Psoas muscle (tissue), 8 donors: ENCODE data around the gene SF3B6. TPM values are rescaled to one million over a fixed set of nuclear protein-coding genes. Genes with fewer than 3 reads are reported as not detected.

Experiments
- ATAC-seq, 4 donors: fragments of 200-7000 bp; cut with Tn5 transposase; one replicate each; pipeline ENCODE4 v1.9.1; 2020; ENCODE audit warnings: moderate library complexity in 3 of 4, mild to moderate bottlenecking in 2 of 4
- DNase-seq, 2 donors: peaks; one replicate each; pipeline ENCODE4 v3.0.0-alpha.2; 2020
- H3K27ac ChIP-seq: fragments of 200-600 bp; one replicate; pipeline ENCODE4 v1.8.0; 2022
- H3K27me3 ChIP-seq, 3 donors: fragments of 200-600 bp in 1 of 3; one replicate each; pipeline versions ENCODE4 v1.6.1 to v1.8.0; 2013 to 2022; ENCODE audit warnings: low read length in 2 of 3, mild to moderate bottlenecking in 2 of 3, moderate library complexity in 1 of 3; ENCODE audit not compliant: insufficient read depth in 3 of 3
- H3K36me3 ChIP-seq, 2 donors: fragments of 200-600 bp in 1 of 2; one replicate each; pipeline versions ENCODE4 v1.6.1 to v1.8.0; 2013 to 2022; ENCODE audit warnings: low read depth in 1 of 2, mild to moderate bottlenecking in 1 of 2, moderate library complexity in 1 of 2; ENCODE audit not compliant: insufficient read depth in 1 of 2
- H3K4me1 ChIP-seq: fragments of 200-600 bp; one replicate; pipeline ENCODE4 v1.8.0; 2022
- H3K4me3 ChIP-seq: fragments of 200-600 bp; one replicate; pipeline ENCODE4 v1.8.0; 2022; ENCODE audit warnings: mild to moderate bottlenecking
- H3K9me3 ChIP-seq: fragments of 200-600 bp; one replicate; pipeline ENCODE4 v1.8.0; 2022
- CTCF ChIP-seq: fragments of 200-600 bp; IDR thresholded peaks from one replicate; pipeline ENCODE4 v1.8.0; 2022; ENCODE audit warnings: antibody characterized with exemption
- WGBS, 3 donors: extraction: QIAGEN DNeasy Blood & Tissue Kit; methylation state at CpG; one replicate each; pipeline versions ENCODE4 v1.1.6 to v1.1.7; 2013; 5-methylcytosine and 5-hydroxymethylcytosine counted together
- intact Hi-C, 2 donors: fragments of 100-400 bp; cut with DNase I; formaldehyde crosslinking; loops; one replicate each; pipeline versions ENCODE4 v1.11.0 to v1.14.2; 2022
- polyA plus RNA-seq, 3 donors: library from polyadenylated mRNA; stranded (reverse); fragments of 200-250 nt; gene quantifications; one replicate each; pipeline ENCODE4 v1.2.3, GENCODE V29; 2013
- total RNA-seq, 4 donors: library from RNA; stranded (reverse); fragmentation: NEBNext Ultra II Directional in 2 of 4; extraction: Animal tissue kit (Norgen Biotek cat#: 25700) in 2 of 4; gene quantifications; one replicate each; pipeline versions ENCODE4 v1.2.1 to v1.2.4, GENCODE V29; 2021 to 2023
- donor health status: healthy with polysubstance abuse.
- donor health status: DM: no; HTN: no; CAD: no; lungs with moderate emphysema.
- donor health status: Bipolar disorder and iron deficiency.
- donor health status: healthy.
- donor health status: DM: yes; HTN: yes; CAD: no.
- donor health status: DM: no; HTN: no; CAD: no.
- donor health status: DM: no; HTN: no; CAD: no.
- donor health status: DM: yes; HTN: yes; CAD: no.

SF3B6 gene
- total and polyA plus RNA-seq, 7 donors: 44.2 to 116 (median 60.5) TPM

GRCh38 chr2:24106786-24107185, 30.7 kb upstream of the SF3B6 start:
- peaks cover 0 to 8% of the 10 kb centered on the region in 2 donors for H3K36me3 ChIP-seq
- no peak overlapping the region for H3K4me3 ChIP-seq
- ATAC-seq: no peak
- intact Hi-C loops: no loop called here
- H3K27me3 ChIP-seq: no peaks in the 10 kb centered on the region
- no peaks in the 10 kb centered on the region for H3K4me1 ChIP-seq
- H3K9me3 ChIP-seq: no peaks in the 10 kb centered on the region
- no peak overlapping the region for H3K27ac ChIP-seq
- no peak for DNase-seq
- TF ChIP-seq CTCF: no peak

- Histone ChIP-seq H3K36me3 (peaks cover 0 to 11% of the 10 kb centered on the region in 2 donors), H3K27ac (no peak overlapping the region), H3K4me3 (no peak overlapping the region), H3K27me3 (no peaks in the 10 kb centered on the region), H3K9me3 (no peaks in the 10 kb centered on the region), H3K4me1 (no peaks in the 10 kb centered on the region)
- 25 to 50% (median 50%) methylated on average over 2 of the region's 2 CpGs for WGBS, 3 donors
- intact Hi-C loops: no loop called here
- no peak for TF ChIP-seq CTCF
- no peak for ATAC-seq
- DNase-seq: no peak
Observed at GRCh38 chr2:24105816-24106215, 29.7 kb upstream of the SF3B6 start.

- ATAC-seq (no peak), DNase-seq (no peak)
- intact Hi-C loops: no loop called here
- no peak overlapping the region for H3K4me3 ChIP-seq
- 58 to 77% (median 66%) methylated on average over 4 of the region's 4 CpGs for WGBS, 3 donors
- no peaks in the 10 kb centered on the region for H3K27me3 ChIP-seq
- H3K27ac ChIP-seq: no peak overlapping the region
- H3K9me3 ChIP-seq: no peaks in the 10 kb centered on the region
- peaks cover 0 to 11% of the 10 kb centered on the region in 2 donors for H3K36me3 ChIP-seq
- H3K4me1 ChIP-seq: no peaks in the 10 kb centered on the region
- TF ChIP-seq CTCF: no peak
Observed at GRCh38 chr2:24104906-24105305, 28.8 kb upstream of the SF3B6 start.

- Histone ChIP-seq H3K27me3 (no peaks in the 10 kb centered on the region), H3K9me3 (no peaks in the 10 kb centered on the region), H3K36me3 (peaks cover 0 to 11% of the 10 kb centered on the region in 2 donors), H3K4me1 (no peaks in the 10 kb centered on the region), H3K27ac (no peak overlapping the region), H3K4me3 (no peak overlapping the region)
- 90 to 96% (median 96%) methylated on average over 8 of the region's 8 CpGs for WGBS, 3 donors
- no peak for DNase-seq
- intact Hi-C loops: no loop called here
- no peak for TF ChIP-seq CTCF
- ATAC-seq: no peak
Observed at GRCh38 chr2:24104110-24104650, 28.1 kb upstream of the SF3B6 start.

- no peak for TF ChIP-seq CTCF
- ATAC-seq (no peak), DNase-seq (no peak)
- Histone ChIP-seq H3K4me1 (no peaks in the 10 kb centered on the region), H3K27ac (no peak overlapping the region), H3K36me3 (peaks cover 0 to 11% of the 10 kb centered on the region in 2 donors), H3K9me3 (no peaks in the 10 kb centered on the region), H3K27me3 (no peaks in the 10 kb centered on the region), H3K4me3 (no peak overlapping the region)
- WGBS, 3 donors: 73 to 88% (median 82%) methylated on average over 1 of the region's 1 CpG
- intact Hi-C loops: no loop called here
Observed at GRCh38 chr2:24102677-24103076, 26.6 kb upstream of the SF3B6 start.
